Effector memory CD8-positive, alpha-beta T cell (primary cell): Measurements from ENCODE around the gene KCTD16.

Experiments used
- ATAC-seq: fragments of 150-1000 bp; cut with Tn5 transposase; replicated peaks from 2 replicates; pipeline ENCODE4 v1.10.0; 2021; ENCODE audit warnings: mild to moderate bottlenecking, moderate library complexity
- DNase-seq, 3 experiments: peaks; one replicate each; pipeline ENCODE4 v3.0.0; 2021
- H3K27ac Mint-ChIP-seq, 2 donors: one replicate each; pipeline ENCODE4 v1.8.0; 2022; ENCODE audit warnings: mild to moderate bottlenecking in 2 of 2, mixed read lengths in 2 of 2, moderate library complexity in 2 of 2
- H3K27me3 Mint-ChIP-seq, 2 donors: one replicate each; pipeline ENCODE4 v1.8.0; 2022; ENCODE audit warnings: mixed read lengths in 2 of 2
- H3K36me3 Mint-ChIP-seq: one replicate; pipeline ENCODE4 v1.8.0; 2022; ENCODE audit warnings: mild to moderate bottlenecking, moderate library complexity, mixed read lengths; ENCODE audit not compliant: insufficient read depth
- H3K4me1 Mint-ChIP-seq, 2 donors: one replicate each; pipeline ENCODE4 v1.8.0; 2022; ENCODE audit warnings: low read depth in 2 of 2, mixed read lengths in 2 of 2
- H3K4me3 Mint-ChIP-seq, 2 donors: one replicate each; pipeline ENCODE4 v1.8.0; 2022; ENCODE audit warnings: mild to moderate bottlenecking in 2 of 2, mixed read lengths in 2 of 2, moderate library complexity in 2 of 2
- H3K9me3 Mint-ChIP-seq, 2 donors: one replicate each; pipeline ENCODE4 v1.8.0; 2022; ENCODE audit warnings: mixed read lengths in 2 of 2

KCTD16 gene

GRCh38 chr5:144325532-144325931, 154.9 kb downstream of the KCTD16 start:
- DNase-seq (no peak), ATAC-seq (no peak)
- H3K4me1 Mint-ChIP-seq = no peaks in the 10 kb centered on the region
- peaks cover 3% of the 10 kb centered on the region for H3K36me3 Mint-ChIP-seq
- H3K27me3 Mint-ChIP-seq = peaks cover 16 to 17% of the 10 kb centered on the region in 2 donors
- H3K9me3 Mint-ChIP-seq = peaks cover 0 to 3% of the 10 kb centered on the region in 2 donors
- no peak overlapping the region for H3K27ac Mint-ChIP-seq
- no peak overlapping the region for H3K4me3 Mint-ChIP-seq

- ATAC-seq = no peak
- Mint-ChIP-seq H3K9me3 (peaks cover 0 to 3% of the 10 kb centered on the region in 2 donors), H3K27me3 (peaks cover 5 to 16% of the 10 kb centered on the region in 2 donors), H3K36me3 (peaks cover 3% of the 10 kb centered on the region), H3K4me1 (no peaks in the 10 kb centered on the region), H3K27ac (no peak overlapping the region), H3K4me3 (no peak overlapping the region)
- no peak for DNase-seq
Measured at GRCh38 chr5:144328494-144328893, 157.8 kb downstream of the KCTD16 start.

- Mint-ChIP-seq H3K4me3 (no peak overlapping the region), H3K27me3 (peaks cover 5 to 16% of the 10 kb centered on the region in 2 donors), H3K9me3 (peaks cover 0 to 3% of the 10 kb centered on the region in 2 donors), H3K4me1 (no peaks in the 10 kb centered on the region), H3K36me3 (peaks cover 3% of the 10 kb centered on the region), H3K27ac (no peak overlapping the region)
- DNase-seq = no peak
- no peak for ATAC-seq
Measured at GRCh38 chr5:144328980-144329379, 158.3 kb downstream of the KCTD16 start.

GRCh38 chr5:144329681-144330080, 159.0 kb downstream of the KCTD16 start:
- Mint-ChIP-seq H3K27ac (no peak overlapping the region), H3K27me3 (peaks cover 2 to 11% of the 10 kb centered on the region in 2 donors), H3K4me1 (no peaks in the 10 kb centered on the region), H3K36me3 (peaks cover 3% of the 10 kb centered on the region), H3K9me3 (peaks cover 0 to under 1% of the 10 kb centered on the region in 2 donors), H3K4me3 (no peak overlapping the region)
- no peak for ATAC-seq
- no peak for DNase-seq

GRCh38 chr5:144331361-144331760, 160.7 kb downstream of the KCTD16 start:
- Mint-ChIP-seq H3K9me3 (no peaks in the 10 kb centered on the region), H3K4me3 (no peak overlapping the region), H3K27ac (no peak overlapping the region), H3K36me3 (no peaks in the 10 kb centered on the region), H3K27me3 (no peaks in the 10 kb centered on the region), H3K4me1 (no peaks in the 10 kb centered on the region)
- DNase-seq (no peak), ATAC-seq (no peak)

- no peak overlapping the region for H3K27ac Mint-ChIP-seq
- no peaks in the 10 kb centered on the region for H3K9me3 Mint-ChIP-seq
- DNase-seq (no peak), ATAC-seq (no peak)
- no peaks in the 10 kb centered on the region for H3K36me3 Mint-ChIP-seq
- H3K27me3 Mint-ChIP-seq = no peaks in the 10 kb centered on the region
- no peaks in the 10 kb centered on the region for H3K4me1 Mint-ChIP-seq
- no peak overlapping the region for H3K4me3 Mint-ChIP-seq
Measured at GRCh38 chr5:144332265-144332664, 161.6 kb downstream of the KCTD16 start.

- H3K27ac Mint-ChIP-seq = no peak overlapping the region
- no peaks in the 10 kb centered on the region for H3K4me1 Mint-ChIP-seq
- ATAC-seq (no peak), DNase-seq (no peak)
- no peaks in the 10 kb centered on the region for H3K36me3 Mint-ChIP-seq
- H3K9me3 Mint-ChIP-seq = no peaks in the 10 kb centered on the region
- H3K27me3 Mint-ChIP-seq = no peaks in the 10 kb centered on the region
- no peak overlapping the region for H3K4me3 Mint-ChIP-seq
Measured at GRCh38 chr5:144333336-144333920, 162.8 kb downstream of the KCTD16 start.

- ATAC-seq (no peak), DNase-seq (no peak)
- peaks cover 0 to 9% of the 10 kb centered on the region in 2 donors for H3K27me3 Mint-ChIP-seq
- H3K36me3 Mint-ChIP-seq = no peaks in the 10 kb centered on the region
- H3K9me3 Mint-ChIP-seq = peaks cover 0 to 2% of the 10 kb centered on the region in 2 donors
- no peak overlapping the region for H3K27ac Mint-ChIP-seq
- no peaks in the 10 kb centered on the region for H3K4me1 Mint-ChIP-seq
- H3K4me3 Mint-ChIP-seq = no peak overlapping the region
Measured at GRCh38 chr5:144335561-144335960, 164.9 kb downstream of the KCTD16 start.

GRCh38 chr5:144336191-144336961, 165.7 kb downstream of the KCTD16 start:
- no peak overlapping the region for H3K27ac Mint-ChIP-seq
- peaks cover 0 to 9% of the 10 kb centered on the region in 2 donors for H3K27me3 Mint-ChIP-seq
- no peak overlapping the region for H3K4me3 Mint-ChIP-seq

GRCh38 chr5:144352330-144352729, 181.7 kb downstream of the KCTD16 start:
- peaks cover 0 to 3% of the 10 kb centered on the region in 2 donors for H3K9me3 Mint-ChIP-seq
- H3K27ac Mint-ChIP-seq = no peak overlapping the region
- no peak for ATAC-seq

More at GRCh38 chr5:144336191-144336961, 165.7 kb downstream of the KCTD16 start:
- no peaks in the 10 kb centered on the region for H3K4me1 Mint-ChIP-seq
- no peak for DNase-seq
- peaks cover 0 to 4% of the 10 kb centered on the region in 2 donors for H3K9me3 Mint-ChIP-seq
- no peaks in the 10 kb centered on the region for H3K36me3 Mint-ChIP-seq
- no peak for ATAC-seq

GRCh38 chr5:144352732-144353317, 182.2 kb downstream of the KCTD16 start:
- no peak for ATAC-seq
- peaks cover 0 to 3% of the 10 kb centered on the region in 2 donors for H3K9me3 Mint-ChIP-seq
- H3K36me3 Mint-ChIP-seq = no peaks in the 10 kb centered on the region
- no peak for DNase-seq
- no peak overlapping the region for H3K4me3 Mint-ChIP-seq
- no peaks in the 10 kb centered on the region for H3K4me1 Mint-ChIP-seq
- peaks cover 0 to 9% of the 10 kb centered on the region in 2 donors for H3K27me3 Mint-ChIP-seq
- H3K27ac Mint-ChIP-seq = no peak overlapping the region

More at GRCh38 chr5:144352330-144352729, 181.7 kb downstream of the KCTD16 start:
- Mint-ChIP-seq H3K27me3 (peaks cover 0 to 9% of the 10 kb centered on the region in 2 donors), H3K4me1 (no peaks in the 10 kb centered on the region), H3K4me3 (no peak overlapping the region), H3K36me3 (no peaks in the 10 kb centered on the region)
- no peak for DNase-seq

- H3K36me3 Mint-ChIP-seq = no peaks in the 10 kb centered on the region
- no peaks in the 10 kb centered on the region for H3K9me3 Mint-ChIP-seq
- no peaks in the 10 kb centered on the region for H3K4me1 Mint-ChIP-seq
- no peak overlapping the region for H3K27ac Mint-ChIP-seq
- ATAC-seq (no peak), DNase-seq (no peak)
- H3K4me3 Mint-ChIP-seq = no peak overlapping the region
- H3K27me3 Mint-ChIP-seq = no peaks in the 10 kb centered on the region
Measured at GRCh38 chr5:144356489-144356888, 185.8 kb downstream of the KCTD16 start.

- no peak for DNase-seq
- no peaks in the 10 kb centered on the region for H3K27me3 Mint-ChIP-seq
- H3K36me3 Mint-ChIP-seq = no peaks in the 10 kb centered on the region
- ATAC-seq = no peak
- no peaks in the 10 kb centered on the region for H3K9me3 Mint-ChIP-seq
- H3K27ac Mint-ChIP-seq = no peak overlapping the region
- H3K4me3 Mint-ChIP-seq = no peak overlapping the region
- no peaks in the 10 kb centered on the region for H3K4me1 Mint-ChIP-seq
Measured at GRCh38 chr5:144361406-144361805, 190.7 kb downstream of the KCTD16 start.

GRCh38 chr5:144365885-144366284, 195.2 kb downstream of the KCTD16 start:
- no peak overlapping the region for H3K4me3 Mint-ChIP-seq
- H3K9me3 Mint-ChIP-seq = no peaks in the 10 kb centered on the region
- no peak for DNase-seq
- no peaks in the 10 kb centered on the region for H3K36me3 Mint-ChIP-seq
- no peaks in the 10 kb centered on the region for H3K27me3 Mint-ChIP-seq
- no peaks in the 10 kb centered on the region for H3K4me1 Mint-ChIP-seq
- no peak for ATAC-seq
- no peak overlapping the region for H3K27ac Mint-ChIP-seq
